Karpas-422 (cell line): ENCODE results near the gene TUBA4B. TPM values are rescaled to one million over a fixed set of nuclear protein-coding genes. Genes with fewer than 3 reads are reported as not detected.
A peak's percentile ranks its signal among the peaks of the same experiment; 100 is the strongest.
"Not testable (repeated sequence)": the region's sequence is repeated elsewhere in the genome, so short reads cannot be mapped to it uniquely, and the experiment has no call there.

Experiments
- DNase-seq: peaks from one replicate; pipeline ENCODE4 v3.0.0-alpha.2; 2015
- H2AFZ ChIP-seq: fragments of 200-600 bp; sonication (generic); 2 replicates; pipeline ENCODE4 v1.6.1; 2014; ENCODE audit warnings: antibody characterized with exemption, low read length, mixed read lengths
- H3K27ac ChIP-seq: fragments of 200-600 bp; sonication (generic); 2 replicates; pipeline ENCODE4 v1.5.1; 2014; ENCODE audit warnings: mild to moderate bottlenecking, low read length, moderate library complexity
- H3K27me3 ChIP-seq: fragments of 200-600 bp; sonication (generic); 2 replicates; pipeline ENCODE4 v1.6.1; 2014; ENCODE audit warnings: low read length, mixed read lengths
- H3K36me3 ChIP-seq: fragments of 200-600 bp; sonication (generic); 2 replicates; pipeline ENCODE4 v1.6.1; 2014; ENCODE audit warnings: low read length, mixed read lengths; ENCODE audit not compliant: insufficient read depth
- H3K4me1 ChIP-seq: fragments of 200-600 bp; sonication (generic); 2 replicates; pipeline ENCODE4 v1.6.1; 2014; ENCODE audit warnings: mild to moderate bottlenecking, low read length, mixed read lengths
- H3K4me2 ChIP-seq: fragments of 200-600 bp; sonication (generic); 2 replicates; pipeline ENCODE4 v1.6.1; 2014; ENCODE audit warnings: low read length, low read depth, mild to moderate bottlenecking; ENCODE audit not compliant: poor library complexity, severe bottlenecking
- H3K4me3 ChIP-seq: fragments of 200-600 bp; sonication (generic); 2 replicates; pipeline ENCODE4 v1.5.1; 2014; ENCODE audit warnings: mild to moderate bottlenecking, antibody characterized with exemption, low read length, mixed read lengths
- H3K79me2 ChIP-seq: fragments of 200-600 bp; sonication (generic); 2 replicates; pipeline ENCODE4 v1.6.1; 2014; ENCODE audit warnings: mild to moderate bottlenecking, low read length, mixed read lengths
- H3K9ac ChIP-seq: fragments of 200-600 bp; sonication (generic); 2 replicates; pipeline ENCODE4 v1.6.0; 2014; ENCODE audit warnings: low read length
- H3K9me2 ChIP-seq: fragments of 200-600 bp; sonication (generic), shearing (Covaris generic); replicated peaks from 2 replicates; pipeline ENCODE4 v1.6.0; 2014; ENCODE audit warnings: mild to moderate bottlenecking, low read length, moderate library complexity; ENCODE audit not compliant: insufficient read depth
- H3K9me3 ChIP-seq: fragments of 300-700, 200-600 bp; sonication (generic); 2 replicates; pipeline ENCODE4 v1.6.1; 2014; ENCODE audit warnings: low read length, mixed read lengths
- H4K20me1 ChIP-seq: fragments of 200-600 bp; sonication (generic); 2 replicates; pipeline ENCODE4 v1.6.1; 2014; ENCODE audit warnings: mild to moderate bottlenecking, antibody characterized with exemption, low read length, low read depth; ENCODE audit not compliant: insufficient read depth
- total RNA-seq: library from RNA; depleted of rRNA; stranded (reverse); fragments of >200 nt; shearing (Covaris generic); gene quantifications from 2 replicates; pipeline ENCODE4 v1.2.3, GENCODE V29; 2014; ENCODE audit warnings: low replicate concordance

The TUBA4B gene
- total RNA-seq, 1 experiment from 2014 or later, result not detected

DNA sequence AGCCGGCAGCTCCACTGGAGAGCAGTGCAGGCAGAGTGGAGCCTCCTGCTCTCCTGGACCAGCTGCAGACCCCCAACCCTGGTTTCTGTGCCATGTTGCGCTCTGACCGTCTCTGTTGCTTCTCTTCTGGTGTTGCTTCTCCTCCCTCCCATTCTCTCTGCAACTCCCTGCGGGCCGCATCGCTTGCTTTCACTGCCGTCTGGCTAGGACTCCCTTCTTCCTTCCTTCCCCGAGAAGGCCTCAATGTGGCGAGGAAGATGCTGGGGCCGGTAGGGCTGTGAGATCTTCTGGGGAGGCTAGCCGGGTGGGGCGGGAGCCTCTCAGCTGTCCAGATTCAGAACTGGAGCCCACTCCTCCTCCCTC, 32.3 kb downstream of the TUBA4B start:
- no peaks in the 10 kb centered on the region for H3K79me2 ChIP-seq
- no peaks in the 10 kb centered on the region for H3K9me2 ChIP-seq
- H3K4me3 ChIP-seq, result no peak overlapping the region
- no peak overlapping the region for H2AFZ ChIP-seq
- H3K4me1 ChIP-seq, result peaks cover 7% of the 10 kb centered on the region
- H3K27ac ChIP-seq, result no peak overlapping the region
- no peak overlapping the region for H3K4me2 ChIP-seq
- H3K9ac ChIP-seq, result no peak overlapping the region
- H3K9me3 ChIP-seq, result no peaks in the 10 kb centered on the region
- no peaks in the 10 kb centered on the region; the same call in 1 of the 2 replicates for H3K36me3 ChIP-seq
- H4K20me1 ChIP-seq, result no peaks in the 10 kb centered on the region
- H3K27me3 ChIP-seq, result no peaks in the 10 kb centered on the region
- DNase-seq, result no peak

DNA sequence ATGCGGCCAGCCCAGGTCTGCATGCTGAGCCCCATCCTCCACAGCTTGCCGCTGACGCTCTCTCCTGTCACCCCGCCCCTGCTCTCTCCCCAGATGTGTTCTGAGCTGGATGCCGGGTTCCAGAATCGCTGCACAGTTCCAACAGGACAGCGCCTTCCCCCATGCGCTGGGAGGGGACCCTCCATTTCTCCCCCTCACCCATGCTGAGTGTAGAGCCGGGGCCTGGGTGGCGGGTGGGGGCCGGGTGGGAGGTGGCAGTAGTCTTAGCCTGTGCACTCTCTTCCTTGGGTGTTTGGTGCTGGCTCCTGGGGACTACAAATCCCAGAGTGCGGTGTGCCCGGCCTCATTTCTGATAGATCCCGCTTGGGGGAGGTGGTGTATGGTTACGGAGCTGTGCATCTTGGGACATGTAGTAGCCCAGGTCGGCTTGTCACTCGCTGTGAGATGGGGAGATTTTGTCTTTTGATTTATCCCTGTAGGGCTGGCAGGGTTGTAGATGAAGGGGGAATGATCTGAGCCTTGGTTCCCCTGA, 32.9 kb downstream of the TUBA4B start:
- no peak overlapping the region for H3K9ac ChIP-seq
- H4K20me1 ChIP-seq, result no peaks in the 10 kb centered on the region
- no peaks in the 10 kb centered on the region for H3K79me2 ChIP-seq
- H3K9me3 ChIP-seq, result no peaks in the 10 kb centered on the region
- H3K4me2 ChIP-seq, result no peak overlapping the region
- no peak for DNase-seq
- no peaks in the 10 kb centered on the region for H3K9me2 ChIP-seq
- peaks cover 1% of the 10 kb centered on the region for H3K4me1 ChIP-seq
- H3K27ac ChIP-seq, result no peak overlapping the region
- no peaks in the 10 kb centered on the region for H3K27me3 ChIP-seq
- H2AFZ ChIP-seq, result no peak overlapping the region
- no peak overlapping the region for H3K4me3 ChIP-seq
- no peaks in the 10 kb centered on the region; the same call in 1 of the 2 replicates for H3K36me3 ChIP-seq

DNA sequence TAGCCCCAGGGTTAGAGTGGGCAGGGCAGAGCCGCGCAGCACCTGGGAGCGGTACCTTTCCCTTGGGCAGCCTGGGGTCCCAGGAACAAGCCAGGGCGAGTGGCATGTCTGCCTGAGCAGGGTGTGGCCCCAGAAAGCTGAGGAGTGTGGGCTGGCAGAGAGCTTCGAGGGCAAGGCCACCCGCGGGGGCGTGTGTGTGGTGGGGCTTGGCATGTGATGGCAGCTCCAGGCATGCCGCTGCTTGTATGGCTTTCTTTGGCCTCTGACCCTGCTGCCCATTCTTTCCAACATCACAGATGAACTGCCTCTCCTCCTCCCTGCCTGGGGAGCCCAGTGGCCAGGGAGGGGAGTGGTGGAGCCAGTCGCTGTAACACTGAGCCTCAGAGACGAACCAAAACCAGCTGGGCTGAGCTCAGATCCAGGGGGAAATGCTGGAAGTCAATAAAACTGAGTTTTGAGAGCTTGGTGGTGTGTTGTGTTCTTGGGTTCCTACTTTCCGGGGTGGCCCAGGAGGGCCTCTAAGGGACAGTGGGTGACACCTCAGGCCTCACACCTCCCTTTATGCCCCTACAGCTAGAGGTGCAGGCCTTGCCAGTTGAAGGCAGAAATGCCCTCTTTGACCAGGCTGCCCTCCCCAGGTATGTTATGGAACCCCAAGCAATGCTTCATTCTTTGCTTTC, 33.5 kb downstream of the TUBA4B start:
- Histone ChIP-seq H4K20me1 (no peaks in the 10 kb centered on the region), H3K9me3 (no peaks in the 10 kb centered on the region), H3K27ac (no peak overlapping the region), H3K9ac (no peak overlapping the region), H3K9me2 (no peaks in the 10 kb centered on the region), H3K4me3 (no peak overlapping the region), H3K36me3 (no peaks in the 10 kb centered on the region), H3K4me2 (no peak overlapping the region), H3K27me3 (no peaks in the 10 kb centered on the region), H3K4me1 (no peaks in the 10 kb centered on the region), H2AFZ (no peak overlapping the region), H3K79me2 (no peaks in the 10 kb centered on the region)
- DNase-seq, result peak; percentile 45

DNA sequence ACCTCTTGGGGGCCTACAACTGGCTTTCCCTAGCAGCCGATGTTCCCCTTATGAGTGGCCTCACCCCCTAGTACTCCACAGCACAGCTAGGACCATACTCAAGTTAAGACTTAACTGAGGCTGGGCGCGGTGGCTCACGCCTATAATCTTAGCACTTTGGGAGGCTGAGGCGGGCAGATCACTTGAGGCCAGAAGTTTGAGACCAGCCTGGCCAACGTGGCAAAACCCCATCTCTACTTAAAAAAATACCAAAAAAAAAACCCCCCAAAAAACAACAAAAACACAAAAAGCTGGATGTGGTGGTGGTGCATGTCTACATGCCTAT, 34.0 kb downstream of the TUBA4B start:
- H3K9me3 ChIP-seq, H3K36me3 ChIP-seq, H3K9me2 ChIP-seq, H3K27me3 ChIP-seq, H3K4me1 ChIP-seq, DNase-seq, H3K4me3 ChIP-seq, H3K27ac ChIP-seq, H3K9ac ChIP-seq, H3K79me2 ChIP-seq, H2AFZ ChIP-seq, H3K4me2 ChIP-seq, H4K20me1 ChIP-seq: not testable (repeated sequence)

DNA sequence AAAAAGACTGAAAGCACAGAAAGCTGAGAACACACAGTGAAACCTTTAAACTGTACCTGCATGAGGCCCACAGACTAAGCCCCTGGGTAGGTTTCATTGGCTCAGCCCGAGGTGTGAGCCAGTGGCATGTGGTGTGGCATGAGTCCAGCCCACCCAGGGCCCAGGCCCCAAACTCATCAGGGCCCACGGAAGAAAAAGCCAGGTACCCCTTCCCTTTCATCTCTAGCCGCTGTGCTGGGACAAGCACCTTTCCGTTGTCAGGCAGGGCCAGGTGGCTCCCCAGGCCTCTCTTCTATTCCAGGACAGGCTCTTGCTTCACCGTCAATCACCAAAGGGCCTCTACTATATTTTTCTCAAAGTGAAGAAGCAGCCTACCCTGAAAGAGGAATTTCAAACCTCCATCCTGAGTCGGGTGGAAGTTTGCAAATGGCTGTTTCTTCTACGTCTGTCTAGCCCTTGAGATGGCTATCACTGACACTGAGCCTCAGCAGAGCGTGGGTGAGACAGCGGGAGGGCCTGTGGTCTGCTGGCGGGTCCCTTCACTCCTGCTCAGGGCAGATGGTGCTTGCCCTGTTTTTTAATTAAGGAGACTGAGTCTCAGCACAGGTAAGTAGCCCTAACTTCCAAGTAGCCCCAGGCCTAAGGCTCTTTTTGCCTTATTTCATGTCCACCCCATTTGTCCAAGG, 34.7 kb downstream of the TUBA4B start:
- no peak for DNase-seq
- no peak overlapping the region for H3K27ac ChIP-seq
- no peaks in the 10 kb centered on the region for H3K27me3 ChIP-seq
- no peaks in the 10 kb centered on the region for H3K79me2 ChIP-seq
- no peaks in the 10 kb centered on the region for H3K9me2 ChIP-seq
- H4K20me1 ChIP-seq, result no peaks in the 10 kb centered on the region
- no peaks in the 10 kb centered on the region for H3K4me1 ChIP-seq
- H3K4me3 ChIP-seq, result no peak overlapping the region
- H3K36me3 ChIP-seq, result no peaks in the 10 kb centered on the region
- H3K4me2 ChIP-seq, result no peak overlapping the region
- no peak overlapping the region for H3K9ac ChIP-seq
- H2AFZ ChIP-seq, result no peak overlapping the region
- H3K9me3 ChIP-seq, result no peaks in the 10 kb centered on the region

DNA sequence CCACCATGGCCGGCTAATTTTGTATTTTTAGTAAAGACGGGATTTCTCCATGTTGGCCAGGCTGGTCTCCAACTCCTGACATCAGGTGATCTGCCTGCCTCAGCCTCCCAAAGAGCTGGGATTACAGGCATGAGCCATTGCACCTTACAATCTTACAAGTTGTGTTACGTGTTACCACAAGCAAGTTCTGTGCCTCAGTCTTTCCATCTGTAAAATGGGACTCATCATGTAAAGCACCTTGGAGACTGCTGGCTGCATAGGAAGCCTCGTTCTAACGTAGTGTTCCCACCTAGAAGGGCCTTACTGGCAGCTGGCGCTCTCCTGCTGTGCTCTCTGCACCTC, 36.1 kb downstream of the TUBA4B start:
- Histone ChIP-seq H3K4me3 (no peak overlapping the region), H3K27me3 (no peaks in the 10 kb centered on the region), H3K4me1 (peaks cover 3% of the 10 kb centered on the region), H3K4me2 (no peak overlapping the region), H2AFZ (no peak overlapping the region), H3K27ac (no peak overlapping the region), H3K9ac (no peak overlapping the region), H3K36me3 (no peaks in the 10 kb centered on the region), H3K9me2 (no peaks in the 10 kb centered on the region), H3K9me3 (no peaks in the 10 kb centered on the region), H3K79me2 (no peaks in the 10 kb centered on the region), H4K20me1 (no peaks in the 10 kb centered on the region)
- DNase-seq, result no peak

DNA sequence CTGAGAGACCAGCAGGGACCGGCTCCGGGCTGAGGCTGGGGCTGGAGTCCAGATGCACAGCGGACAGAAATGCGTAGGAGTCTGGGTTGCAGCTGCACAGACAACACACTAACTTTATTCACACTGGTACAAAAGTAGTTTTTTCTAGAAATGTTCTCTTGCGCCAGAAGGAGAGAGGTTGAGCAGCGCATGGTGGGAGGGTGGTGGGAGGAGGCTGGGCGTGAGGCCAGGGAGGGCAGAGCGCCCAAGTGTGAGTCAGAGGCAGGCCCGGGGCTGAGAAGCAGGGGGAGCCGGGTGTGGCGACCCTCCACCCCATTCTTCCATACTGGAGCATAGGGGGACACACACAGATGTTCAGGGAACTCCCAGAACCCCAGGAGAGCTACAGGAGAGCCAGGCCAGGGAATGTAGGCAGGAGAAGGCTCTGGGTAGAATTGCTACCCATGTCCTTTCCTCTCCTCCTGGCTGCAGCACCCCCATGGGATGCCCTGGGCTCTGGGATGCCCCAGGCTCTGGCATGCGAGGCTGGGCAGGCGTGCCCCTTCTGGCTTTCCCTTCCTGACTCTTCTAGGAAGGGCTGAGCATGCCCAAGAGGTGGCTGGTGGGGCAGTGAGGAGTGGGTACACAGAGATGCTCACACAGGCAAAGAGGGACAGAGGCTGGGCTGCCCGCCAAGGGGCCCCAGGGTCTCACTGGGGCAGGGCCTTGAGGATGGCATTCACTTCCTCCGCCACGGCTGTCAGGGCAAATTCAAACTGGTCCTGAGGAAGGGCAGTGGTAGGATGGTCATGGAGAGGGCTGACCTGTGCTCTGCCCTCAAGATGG, 36.7 kb downstream of the TUBA4B start:
- Histone ChIP-seq H3K27me3 (no peaks in the 10 kb centered on the region), H3K9me3 (no peaks in the 10 kb centered on the region), H4K20me1 (no peaks in the 10 kb centered on the region), H3K36me3 (no peaks in the 10 kb centered on the region), H3K4me1 (peaks cover 8% of the 10 kb centered on the region), H3K9ac (no peak overlapping the region), H3K4me2 (no peak overlapping the region), H2AFZ (no peak overlapping the region), H3K79me2 (no peaks in the 10 kb centered on the region), H3K27ac (no peak overlapping the region), H3K4me3 (no peak overlapping the region), H3K9me2 (no peaks in the 10 kb centered on the region)
- DNase-seq, result no peak
